ENCODE results near the gene ANAPC5.

The ANAPC5 gene

GRCh38 chr12:121365416-121366062 is 13.3 kb upstream of the ANAPC5 start:
- no peak for DNase-seq (ENCODE audit: low read depth in 2 of 2)

GRCh38 chr12:121364683-121365121 is 12.5 kb upstream of the ANAPC5 start:
- DNase-seq (ENCODE audit: low read depth in 2 of 2), result no peak

- DNase-seq (ENCODE audit: low read depth in 2 of 2), result no peak
Measured at GRCh38 chr12:121358073-121358472, 5.9 kb upstream of the ANAPC5 start.

GRCh38 chr12:121357331-121357730 is 5.1 kb upstream of the ANAPC5 start:
- DNase-seq (ENCODE audit: low read depth in 2 of 2), result no peak

GRCh38 chr12:121356657-121357056 is 4.4 kb upstream of the ANAPC5 start:
- DNase-seq (ENCODE audit: low read depth in 2 of 2), result no peak

GRCh38 chr12:121355818-121356217 is 3.6 kb upstream of the ANAPC5 start:
- DNase-seq (ENCODE audit: low read depth in 2 of 2), result no peak

GRCh38 chr12:121352682-121353018 is 439 bp upstream of the ANAPC5 start:
- no peak for DNase-seq (ENCODE audit: low read depth in 2 of 2)

- DNase-seq (ENCODE audit: low read depth in 2 of 2), result no peak
Measured at GRCh38 chr12:121346747-121347146, 5.5 kb downstream of the ANAPC5 start.

GRCh38 chr12:121345151-121345815 is 6.9 kb downstream of the ANAPC5 start:
- no peak for DNase-seq (ENCODE audit: low read depth in 2 of 2)

- no peak for DNase-seq (ENCODE audit: low read depth in 2 of 2)
Measured at GRCh38 chr12:121344506-121344905, 7.7 kb downstream of the ANAPC5 start.

GRCh38 chr12:121337416-121337815 is 14.8 kb downstream of the ANAPC5 start:
- DNase-seq (ENCODE audit: low read depth in 2 of 2), result no peak

- DNase-seq (ENCODE audit: low read depth in 2 of 2), result no peak
Measured at GRCh38 chr12:121334513-121335343, 17.5 kb downstream of the ANAPC5 start.

GRCh38 chr12:121333747-121334146 is 18.5 kb downstream of the ANAPC5 start:
- DNase-seq (ENCODE audit: low read depth in 2 of 2), result no peak

- DNase-seq (ENCODE audit: low read depth in 2 of 2), result no peak
Measured at GRCh38 chr12:121331248-121331647, 21.0 kb downstream of the ANAPC5 start.

- no peak for DNase-seq (ENCODE audit: low read depth in 2 of 2)
Measured at GRCh38 chr12:121330692-121331091, 21.5 kb downstream of the ANAPC5 start.

- DNase-seq (ENCODE audit: low read depth in 2 of 2), result no peak
Measured at GRCh38 chr12:121330195-121330594, 22.0 kb downstream of the ANAPC5 start.

GRCh38 chr12:121328620-121329019 is 23.6 kb downstream of the ANAPC5 start:
- DNase-seq (ENCODE audit: low read depth in 2 of 2), result no peak

- no peak for DNase-seq (ENCODE audit: low read depth in 2 of 2)
Measured at GRCh38 chr12:121326996-121327674, 25.1 kb downstream of the ANAPC5 start.

GRCh38 chr12:121325922-121326396 is 26.3 kb downstream of the ANAPC5 start:
- no peak for DNase-seq (ENCODE audit: low read depth in 2 of 2)

- no peak for DNase-seq (ENCODE audit: low read depth in 2 of 2)
Measured at GRCh38 chr12:121323908-121324307, 28.3 kb downstream of the ANAPC5 start.

GRCh38 chr12:121318121-121318520 is 34.1 kb downstream of the ANAPC5 start:
- DNase-seq (ENCODE audit: low read depth in 2 of 2), result no peak

- no peak for DNase-seq (ENCODE audit: low read depth in 2 of 2)
Measured at GRCh38 chr12:121314431-121314830, 37.8 kb downstream of the ANAPC5 start.

Data from stimulated activated CD8-positive, alpha-beta memory T cell treated with anti-CD3 and anti-CD28 coated beads, Interleukin-7, amount 100 ng/mL, for 4 hours (primary cell).